Measurements from ENCODE around the gene TIMM22.

TIMM22 gene

GRCh38 chr17:1002771-1003555 is 6.0 kb downstream of the TIMM22 start:
- no peak for DNase-seq (ENCODE audit: low read depth)

- DNase-seq (ENCODE audit: low read depth): no peak
Measured at GRCh38 chr17:1003633-1003971, 6.7 kb downstream of the TIMM22 start.

GRCh38 chr17:1003972-1004768 is 7.2 kb downstream of the TIMM22 start:
- DNase-seq (ENCODE audit: low read depth): no peak

- DNase-seq (ENCODE audit: low read depth): no peak
Measured at GRCh38 chr17:1004769-1005295, 7.9 kb downstream of the TIMM22 start.

GRCh38 chr17:1005361-1005946 is 8.5 kb downstream of the TIMM22 start:
- DNase-seq (ENCODE audit: low read depth): no peak

- DNase-seq (ENCODE audit: low read depth): no peak
Measured at GRCh38 chr17:1006054-1006453, 9.1 kb downstream of the TIMM22 start.

- no peak for DNase-seq (ENCODE audit: low read depth)
Measured at GRCh38 chr17:1007310-1008007, 10.5 kb downstream of the TIMM22 start.

GRCh38 chr17:1008008-1008761 is 11.3 kb downstream of the TIMM22 start:
- DNase-seq (ENCODE audit: low read depth): no peak

- no peak for DNase-seq (ENCODE audit: low read depth)
Measured at GRCh38 chr17:1009229-1010085, 12.5 kb downstream of the TIMM22 start.

GRCh38 chr17:1010086-1010450 is 13.1 kb downstream of the TIMM22 start:
- no peak for DNase-seq (ENCODE audit: low read depth)

GRCh38 chr17:1010586-1010985 is 13.7 kb downstream of the TIMM22 start:
- DNase-seq (ENCODE audit: low read depth): no peak

- no peak for DNase-seq (ENCODE audit: low read depth)
Measured at GRCh38 chr17:1011138-1011537, 14.2 kb downstream of the TIMM22 start.

- DNase-seq (ENCODE audit: low read depth): no peak
Measured at GRCh38 chr17:1011760-1012735, 15.1 kb downstream of the TIMM22 start.

GRCh38 chr17:1012823-1013728 is 16.1 kb downstream of the TIMM22 start:
- no peak for DNase-seq (ENCODE audit: low read depth)

- no peak for DNase-seq (ENCODE audit: low read depth)
Measured at GRCh38 chr17:1013729-1014090, 16.8 kb downstream of the TIMM22 start.

- DNase-seq (ENCODE audit: low read depth): no peak
Measured at GRCh38 chr17:1018547-1018946, 21.6 kb downstream of the TIMM22 start.

- no peak for DNase-seq (ENCODE audit: low read depth)
Measured at GRCh38 chr17:1019451-1019850, 22.5 kb downstream of the TIMM22 start.

- no peak for DNase-seq (ENCODE audit: low read depth)
Measured at GRCh38 chr17:1021147-1021546, 24.2 kb downstream of the TIMM22 start.

Data from stimulated activated CD8-positive, alpha-beta memory T cell treated with anti-CD3 and anti-CD28 coated beads, Interleukin-7, amount 100 ng/mL, for 24 hours (primary cell).